GM12892 (cell line): ENCODE results near the gene BGN.

ENCODE experiments used
- POLR2A ChIP-seq: IDR thresholded peaks from 2 replicates; pipeline ENCODE4 v1.6.1; 2011; ENCODE audit warnings: low read depth, low read length, control low read depth
- POLR2AphosphoS5 ChIP-seq: IDR thresholded peaks from 2 replicates; pipeline ENCODE4 v1.6.1; 2011; ENCODE audit warnings: low read depth, low read length, control low read depth

DNA sequence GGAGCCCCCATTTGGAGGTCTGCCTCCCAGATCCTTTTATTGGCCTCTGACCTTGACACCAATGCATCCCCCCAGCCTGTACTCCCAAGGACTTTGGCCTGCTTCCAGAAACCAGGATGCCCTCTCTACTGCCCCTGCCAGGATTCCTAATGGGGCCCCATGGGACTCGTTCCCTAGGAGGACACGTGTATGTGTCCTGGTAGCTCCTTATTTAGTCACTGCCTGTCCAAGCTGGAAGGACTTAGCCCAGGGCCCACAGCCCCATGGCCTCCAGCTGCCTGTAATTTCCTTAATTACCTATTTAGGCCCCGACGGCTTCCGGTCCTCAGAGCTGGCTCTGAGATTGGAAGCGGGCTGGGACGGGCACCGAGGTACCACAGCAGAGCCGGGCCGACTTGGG is 32.0 kb downstream of the BGN start:
- TF ChIP-seq POLR2AphosphoS5 (no peak), POLR2A (no peak)
